Smooth muscle cell (in vitro differentiated cells): Measurements from ENCODE around the gene CEP295NL. TPM values are rescaled to one million over a fixed set of nuclear protein-coding genes. Genes with fewer than 3 reads are reported as not detected.
A peak's percentile ranks its signal among the peaks of the same experiment; 100 is the strongest.

ENCODE experiments used
- DNase-seq: peaks from one replicate; lab custom pipeline; 2025; ENCODE audit not compliant: unreplicated experiment; lab: John Stamatoyannopoulos, UW
- H2AFZ ChIP-seq: fragments of 200-600 bp; sonication (generic); 2 replicates; pipeline ENCODE4 v1.6.0; 2016; ENCODE audit warnings: antibody characterized with exemption, low read depth, mild to moderate bottlenecking
- H3F3A ChIP-seq: fragments of 200-600 bp; sonication (generic); 2 replicates; pipeline ENCODE4 v1.6.0; 2017; ENCODE audit warnings: antibody characterized with exemption, low read depth
- H3K27ac ChIP-seq: fragments of 200-600 bp; sonication (generic); 2 replicates; pipeline ENCODE4 v1.5.1; 2016; ENCODE audit warnings: low read depth, mild to moderate bottlenecking
- H3K27me3 ChIP-seq: fragments of 200-600 bp; sonication (generic); 2 replicates; pipeline ENCODE4 v1.6.1; 2016; ENCODE audit warnings: low read depth, mild to moderate bottlenecking
- H3K36me3 ChIP-seq: fragments of 200-600 bp; sonication (generic); 2 replicates; pipeline ENCODE4 v1.5.1; 2016; ENCODE audit warnings: low read depth
- H3K4me1 ChIP-seq: fragments of 200-600 bp; sonication (generic); 2 replicates; pipeline ENCODE4 v1.5.1; 2016; ENCODE audit warnings: low read depth
- H3K4me2 ChIP-seq: fragments of 200-600 bp; sonication (generic); 2 replicates; pipeline ENCODE4 v1.6.0; 2016; ENCODE audit warnings: mild to moderate bottlenecking
- H3K4me3 ChIP-seq: fragments of 200-600 bp; sonication (generic); 2 replicates; pipeline ENCODE4 v1.5.1; 2016; ENCODE audit warnings: mild to moderate bottlenecking
- H3K79me2 ChIP-seq: fragments of 200-600 bp; sonication (generic); 2 replicates; pipeline ENCODE4 v1.6.0; 2016; ENCODE audit warnings: low read depth, mild to moderate bottlenecking
- H3K9ac ChIP-seq: fragments of 200-600 bp; sonication (generic); 2 replicates; pipeline ENCODE4 v1.6.0; 2016; ENCODE audit warnings: low read depth
- H3K9me3 ChIP-seq: fragments of 200-600 bp; sonication (generic); replicated peaks from 2 replicates; pipeline ENCODE4 v1.5.1; 2016; ENCODE audit warnings: low read depth
- H4K20me1 ChIP-seq: fragments of 200-600 bp; sonication (generic); 2 replicates; pipeline ENCODE4 v1.6.0; 2016; ENCODE audit warnings: low read depth
- WGBS: methylation state at CpG from one replicate; pipeline ENCODE4 v1.1.7; 2016; ENCODE audit warnings: low lambda C conversion rate; 5-methylcytosine and 5-hydroxymethylcytosine counted together
- polyA plus RNA-seq: library from polyadenylated mRNA; unstranded; fragments of >200 nt; fragmentation: Nextera tagmentation; extraction: Ambion mirVana; gene quantifications from 2 replicates; pipeline ENCODE4 v1.2.1, GENCODE V29; 2016
- total RNA-seq: library from RNA; depleted of rRNA; stranded (reverse); fragments of >200 nt; gene quantifications from 2 replicates; pipeline ENCODE4 v1.2.3, GENCODE V29; 2014
- TF ChIP-seq, protein P1 (sequence below): fragments of 200-600 bp; sonication (generic); IDR thresholded peaks from 2 replicates; pipeline ENCODE4 v1.5.1; 2017; ENCODE audit warnings: borderline replicate concordance, mild to moderate bottlenecking, antibody characterized with exemption; ENCODE audit not compliant: insufficient read depth, poor library complexity, severe bottlenecking

The CEP295NL gene
- total and polyA plus RNA-seq, 2 experiments from 2014 or later: 1.2 TPM; not detected in 1

DNA sequence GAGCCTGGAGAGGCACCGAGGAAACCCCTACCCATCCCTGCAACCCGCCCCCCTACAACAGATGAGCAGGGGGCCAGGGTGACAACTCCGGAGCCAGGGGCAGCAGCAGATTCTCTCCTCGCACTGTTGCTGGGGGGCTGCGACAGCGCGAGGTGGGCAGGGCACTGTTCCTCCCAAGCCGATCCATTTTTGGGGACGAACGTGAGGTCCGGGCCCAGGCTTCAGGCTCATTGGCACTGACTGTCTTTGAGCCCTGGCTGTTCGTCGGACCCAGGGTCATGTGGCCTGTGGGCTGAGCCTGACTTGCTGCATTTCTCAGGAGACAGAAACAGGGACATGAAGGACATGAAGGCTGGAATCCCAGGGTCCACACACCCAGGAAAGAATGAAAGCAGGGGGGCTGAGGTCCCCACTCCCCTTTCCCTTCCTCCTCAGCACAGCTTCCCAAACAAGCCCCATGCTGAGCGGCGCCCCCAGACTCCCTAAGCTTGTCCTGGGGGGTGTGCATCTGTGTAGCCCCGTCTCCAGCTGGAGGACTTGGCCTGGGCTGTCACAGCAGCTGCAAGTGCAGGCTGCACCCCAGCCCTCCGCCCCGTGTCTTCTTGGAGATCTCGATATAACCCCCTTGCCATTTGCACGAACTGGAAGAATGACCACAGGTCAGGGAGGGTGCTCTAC lies 18.7 kb downstream of the CEP295NL start:
- H3F3A ChIP-seq: peaks cover 10% of the 10 kb centered on the region
- 53% methylated on average over 20 of the region's 20 CpGs for WGBS
- H3K4me1 ChIP-seq: peaks cover 22% of the 10 kb centered on the region
- H2AFZ ChIP-seq: no peak overlapping the region
- no peaks in the 10 kb centered on the region for H3K36me3 ChIP-seq
- H3K27me3 ChIP-seq: no peaks in the 10 kb centered on the region
- H3K9me3 ChIP-seq: no peaks in the 10 kb centered on the region
- H3K27ac ChIP-seq: peak overlapping the region; percentile 96
- peak overlapping the region; percentile 75 for H3K4me2 ChIP-seq
- H3K79me2 ChIP-seq: peaks cover 45% of the 10 kb centered on the region
- peaks cover 23% of the 10 kb centered on the region for H4K20me1 ChIP-seq
- no peak overlapping the region for H3K4me3 ChIP-seq
- DNase-seq: no peak
- TF ChIP-seq, protein P1, sequence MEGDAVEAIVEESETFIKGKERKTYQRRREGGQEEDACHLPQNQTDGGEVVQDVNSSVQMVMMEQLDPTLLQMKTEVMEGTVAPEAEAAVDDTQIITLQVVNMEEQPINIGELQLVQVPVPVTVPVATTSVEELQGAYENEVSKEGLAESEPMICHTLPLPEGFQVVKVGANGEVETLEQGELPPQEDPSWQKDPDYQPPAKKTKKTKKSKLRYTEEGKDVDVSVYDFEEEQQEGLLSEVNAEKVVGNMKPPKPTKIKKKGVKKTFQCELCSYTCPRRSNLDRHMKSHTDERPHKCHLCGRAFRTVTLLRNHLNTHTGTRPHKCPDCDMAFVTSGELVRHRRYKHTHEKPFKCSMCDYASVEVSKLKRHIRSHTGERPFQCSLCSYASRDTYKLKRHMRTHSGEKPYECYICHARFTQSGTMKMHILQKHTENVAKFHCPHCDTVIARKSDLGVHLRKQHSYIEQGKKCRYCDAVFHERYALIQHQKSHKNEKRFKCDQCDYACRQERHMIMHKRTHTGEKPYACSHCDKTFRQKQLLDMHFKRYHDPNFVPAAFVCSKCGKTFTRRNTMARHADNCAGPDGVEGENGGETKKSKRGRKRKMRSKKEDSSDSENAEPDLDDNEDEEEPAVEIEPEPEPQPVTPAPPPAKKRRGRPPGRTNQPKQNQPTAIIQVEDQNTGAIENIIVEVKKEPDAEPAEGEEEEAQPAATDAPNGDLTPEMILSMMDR: no peak
- H3K9ac ChIP-seq: peak overlapping the region; percentile 80

DNA sequence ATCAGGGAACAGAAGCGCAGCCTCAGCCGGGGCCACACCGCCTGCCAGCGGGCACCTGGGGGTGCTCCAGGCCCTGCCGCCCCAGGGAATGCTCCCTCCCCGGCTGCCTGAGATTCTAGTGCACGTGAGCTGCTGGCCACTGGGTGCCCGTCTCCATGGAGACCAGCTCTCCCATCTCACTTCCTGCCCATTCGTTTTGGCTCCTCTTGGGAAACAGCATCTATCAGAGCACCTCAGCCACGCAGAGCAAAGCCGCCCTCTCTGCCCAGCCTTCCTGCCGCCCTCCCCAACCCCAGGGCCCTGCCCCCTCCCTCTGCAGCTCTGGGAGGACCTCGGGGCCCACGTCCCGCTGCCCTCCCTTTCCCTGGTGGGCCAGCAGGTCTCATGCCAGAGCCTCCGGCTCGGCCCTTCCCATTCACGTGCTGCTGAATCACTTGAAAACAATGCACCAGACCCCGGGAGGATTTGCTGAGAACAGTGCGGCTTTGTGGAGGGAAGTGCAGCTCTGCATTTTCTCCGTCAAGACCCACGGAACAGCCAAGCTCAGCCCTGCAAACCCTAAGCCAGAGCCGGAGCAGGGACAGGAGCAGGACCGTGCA lies 19.4 kb downstream of the CEP295NL start:
- H3K4me1 ChIP-seq: peaks cover 22% of the 10 kb centered on the region
- peak overlapping the region; percentile 12 for H3K4me3 ChIP-seq
- H2AFZ ChIP-seq: no peak overlapping the region

DNA sequence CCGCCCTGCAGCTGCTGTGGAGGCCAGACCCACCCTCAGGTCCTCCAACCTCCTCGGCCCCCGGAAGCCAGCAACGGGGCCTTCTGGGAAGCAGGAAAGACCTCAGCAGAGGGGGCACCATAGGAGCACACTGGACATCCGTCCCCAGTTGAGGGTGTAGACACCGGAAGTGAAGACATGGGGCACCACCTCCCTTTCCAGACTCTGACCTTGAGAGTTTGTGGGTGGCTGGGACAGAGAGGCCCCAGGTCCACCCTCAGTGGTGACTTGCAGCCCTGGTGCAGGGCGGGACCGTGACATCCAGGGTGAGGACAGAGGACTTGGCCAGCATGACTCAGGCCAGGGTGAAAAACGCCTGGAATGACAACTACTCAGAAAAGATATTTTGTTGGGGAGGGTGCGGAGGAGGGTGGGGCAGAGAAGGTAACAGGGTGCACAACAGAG lies 19.9 kb downstream of the CEP295NL start:
- TF ChIP-seq, protein P1: no peak
- no peaks in the 10 kb centered on the region for H3K27me3 ChIP-seq
- H3K27ac ChIP-seq: peak overlapping the region; percentile 96
- peaks cover 13% of the 10 kb centered on the region for H3F3A ChIP-seq
- peaks cover 35% of the 10 kb centered on the region for H3K79me2 ChIP-seq
- peak overlapping the region; percentile 75 for H3K4me2 ChIP-seq
- 13% methylated on average over 10 of the region's 10 CpGs for WGBS
- peaks cover 12% of the 10 kb centered on the region for H4K20me1 ChIP-seq
- peak overlapping the region; percentile 80 for H3K9ac ChIP-seq
- H2AFZ ChIP-seq: no peak overlapping the region
- DNase-seq: peak; percentile 46
- H3K36me3 ChIP-seq: no peaks in the 10 kb centered on the region
- peak overlapping the region; percentile 12 for H3K4me3 ChIP-seq
- H3K9me3 ChIP-seq: no peaks in the 10 kb centered on the region
- peaks cover 22% of the 10 kb centered on the region for H3K4me1 ChIP-seq

More for the DNA sequence above, 19.4 kb downstream of the CEP295NL start:
- peak; percentile 49 for DNase-seq
- Histone ChIP-seq H3K36me3 (no peaks in the 10 kb centered on the region), H3K27me3 (no peaks in the 10 kb centered on the region), H3K9ac (peak overlapping the region; percentile 80), H3K27ac (peak overlapping the region; percentile 96), H3F3A (peaks cover 13% of the 10 kb centered on the region), H4K20me1 (peaks cover 17% of the 10 kb centered on the region), H3K79me2 (peaks cover 38% of the 10 kb centered on the region), H3K4me2 (peak overlapping the region; percentile 75), H3K9me3 (no peaks in the 10 kb centered on the region)
- TF ChIP-seq, protein P1: no peak
- WGBS: 2% methylated on average over 19 of the region's 24 CpGs
